Thoracic aorta (tissue), 2 donors: ENCODE data around the gene SPNS1. TPM values are rescaled to one million over a fixed set of nuclear protein-coding genes. Genes with fewer than 3 reads are reported as not detected.
A peak's percentile ranks its signal among the peaks of the same experiment; 100 is the strongest.
"Not testable (repeated sequence)": the region's sequence is repeated elsewhere in the genome, so short reads cannot be mapped to it uniquely, and the experiment has no call there.

ENCODE experiments used
- ATAC-seq: fragments of 150-250 bp; one replicate; pipeline ENCODE4 v1.8.0; 2017; ENCODE audit warnings: low read depth; ENCODE audit not compliant: insufficient number of reproducible peaks, low FRiP score
- DNase-seq: peaks from one replicate; pipeline ENCODE4 v3.0.0-alpha.2; 2020; ENCODE audit warnings: low spot score
- H3K27ac ChIP-seq, 2 donors: fragments of 200-600 bp; sonication (generic); 1 replicate in 1 of 2; 2 replicates in 1 of 2; pipeline ENCODE4 v1.5.1; 2016; ENCODE audit warnings: mild to moderate bottlenecking in 2 of 2, moderate library complexity in 2 of 2
- H3K27me3 ChIP-seq: fragments of 200-600 bp; sonication (generic); replicated peaks from 2 replicates; pipeline ENCODE4 v1.6.0; 2016; ENCODE audit warnings: mild to moderate bottlenecking; ENCODE audit not compliant: insufficient read depth
- H3K36me3 ChIP-seq: fragments of 200-600 bp; sonication (generic); one replicate; pipeline ENCODE4 v1.5.1; 2016
- H3K4me1 ChIP-seq, 2 donors: fragments of 200-600 bp; sonication (generic); 1 replicate in 1 of 2; 2 replicates in 1 of 2; pipeline versions ENCODE4 v1.5.1 to v1.6.0; 2016; ENCODE audit warnings: low read depth in 2 of 2, mild to moderate bottlenecking in 1 of 2; ENCODE audit not compliant: control insufficient read depth in 1 of 2
- H3K4me3 ChIP-seq: fragments of 200-600 bp; sonication (generic); 2 replicates; pipeline ENCODE4 v1.5.1; 2016; ENCODE audit warnings: mild to moderate bottlenecking
- H3K9me3 ChIP-seq: fragments of 200-600 bp; sonication (generic); 2 replicates; pipeline ENCODE4 v1.5.1; 2016
- total RNA-seq, 2 donors: library from RNA; depleted of rRNA; stranded (reverse); fragments of >200 nt; gene quantifications; one replicate each; pipeline versions ENCODE4 v1.1.0 to v1.2.3, GENCODE V29; 2016
- TF ChIP-seq, protein P1 (sequence below): fragments of 200-600 bp; sonication (generic); IDR thresholded peaks from one replicate; pipeline ENCODE4 v1.5.1; 2019; ENCODE audit warnings: antibody characterized with exemption

SPNS1 gene, protein sequence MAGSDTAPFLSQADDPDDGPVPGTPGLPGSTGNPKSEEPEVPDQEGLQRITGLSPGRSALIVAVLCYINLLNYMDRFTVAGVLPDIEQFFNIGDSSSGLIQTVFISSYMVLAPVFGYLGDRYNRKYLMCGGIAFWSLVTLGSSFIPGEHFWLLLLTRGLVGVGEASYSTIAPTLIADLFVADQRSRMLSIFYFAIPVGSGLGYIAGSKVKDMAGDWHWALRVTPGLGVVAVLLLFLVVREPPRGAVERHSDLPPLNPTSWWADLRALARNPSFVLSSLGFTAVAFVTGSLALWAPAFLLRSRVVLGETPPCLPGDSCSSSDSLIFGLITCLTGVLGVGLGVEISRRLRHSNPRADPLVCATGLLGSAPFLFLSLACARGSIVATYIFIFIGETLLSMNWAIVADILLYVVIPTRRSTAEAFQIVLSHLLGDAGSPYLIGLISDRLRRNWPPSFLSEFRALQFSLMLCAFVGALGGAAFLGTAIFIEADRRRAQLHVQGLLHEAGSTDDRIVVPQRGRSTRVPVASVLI
- 10 to 100 TPM; 21.9 to 36.6 TPM for total RNA-seq

DNA sequence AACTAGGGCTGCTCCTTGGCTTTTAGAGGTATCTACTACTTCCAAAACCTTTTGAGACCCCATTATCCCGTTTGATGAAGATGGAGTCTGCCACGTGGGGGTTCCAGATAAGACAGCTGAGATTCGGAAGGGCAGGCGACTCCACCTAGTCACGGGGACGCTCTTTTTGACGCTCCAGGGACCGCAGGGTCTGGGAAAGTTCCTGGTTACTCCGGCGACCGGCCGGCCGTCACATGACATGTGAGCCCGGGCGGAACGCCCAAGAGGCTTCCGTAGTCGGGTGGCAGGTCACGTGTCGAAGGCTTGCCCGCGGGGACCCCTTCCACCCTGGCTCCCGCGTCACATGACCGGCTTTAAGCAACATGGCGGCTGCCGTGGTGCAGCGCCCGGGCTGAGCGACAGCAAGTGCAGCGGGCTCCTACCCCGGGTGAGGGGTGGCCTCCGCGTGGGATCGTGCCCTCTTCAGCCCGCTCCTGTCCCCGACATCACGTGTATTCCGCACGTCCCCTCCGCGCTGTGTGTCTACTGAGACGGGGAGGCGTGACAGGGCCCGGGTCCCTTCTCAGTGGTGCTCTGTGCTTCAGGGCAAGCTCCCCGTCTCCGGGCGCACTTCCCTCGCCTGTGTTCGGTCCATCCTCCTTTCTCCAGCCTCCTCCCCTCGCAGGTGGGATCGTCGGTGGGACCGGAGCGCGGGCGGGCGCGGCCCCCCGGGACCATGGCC lies at the start of gene SPNS1:
SPNS1 (plus strand) TSS at position 342 of the 721 bp plus-strand sequence; CDS start at position 716, 374 bp downstream.
- peaks cover 8 to 12% of the 10 kb centered on the region in 2 donors for H3K4me1 ChIP-seq
- peak within 1 kb of the TSS; percentile 84 for H3K4me3 ChIP-seq
- no peaks in the 10 kb centered on the region for H3K36me3 ChIP-seq
- TF ChIP-seq, protein P1, sequence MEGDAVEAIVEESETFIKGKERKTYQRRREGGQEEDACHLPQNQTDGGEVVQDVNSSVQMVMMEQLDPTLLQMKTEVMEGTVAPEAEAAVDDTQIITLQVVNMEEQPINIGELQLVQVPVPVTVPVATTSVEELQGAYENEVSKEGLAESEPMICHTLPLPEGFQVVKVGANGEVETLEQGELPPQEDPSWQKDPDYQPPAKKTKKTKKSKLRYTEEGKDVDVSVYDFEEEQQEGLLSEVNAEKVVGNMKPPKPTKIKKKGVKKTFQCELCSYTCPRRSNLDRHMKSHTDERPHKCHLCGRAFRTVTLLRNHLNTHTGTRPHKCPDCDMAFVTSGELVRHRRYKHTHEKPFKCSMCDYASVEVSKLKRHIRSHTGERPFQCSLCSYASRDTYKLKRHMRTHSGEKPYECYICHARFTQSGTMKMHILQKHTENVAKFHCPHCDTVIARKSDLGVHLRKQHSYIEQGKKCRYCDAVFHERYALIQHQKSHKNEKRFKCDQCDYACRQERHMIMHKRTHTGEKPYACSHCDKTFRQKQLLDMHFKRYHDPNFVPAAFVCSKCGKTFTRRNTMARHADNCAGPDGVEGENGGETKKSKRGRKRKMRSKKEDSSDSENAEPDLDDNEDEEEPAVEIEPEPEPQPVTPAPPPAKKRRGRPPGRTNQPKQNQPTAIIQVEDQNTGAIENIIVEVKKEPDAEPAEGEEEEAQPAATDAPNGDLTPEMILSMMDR, result no peak
- H3K27ac ChIP-seq, result peak within 1 kb of the TSS; percentile 78 to 79
- peak; percentile 92 for DNase-seq
- peak; percentile 86 for ATAC-seq
- H3K9me3 ChIP-seq, result no peaks in the 10 kb centered on the region
- no peaks in the 10 kb centered on the region for H3K27me3 ChIP-seq

- H3K27me3 ChIP-seq, result no peaks in the 10 kb centered on the region
- H3K4me1 ChIP-seq, result peaks cover 3 to 13% of the 10 kb centered on the region in 2 donors
- peak; percentile 46 for ATAC-seq
- peak; percentile 31 for DNase-seq
- peak overlapping the region; percentile 81 for H3K4me3 ChIP-seq
- TF ChIP-seq, protein P1, result no peak
- no peaks in the 10 kb centered on the region for H3K9me3 ChIP-seq
- no peaks in the 10 kb centered on the region for H3K36me3 ChIP-seq
- H3K27ac ChIP-seq, result peak overlapping the region; percentile 91 to 99
Observed at GRCh38 chr16:28925386-28926228, 49.0 kb upstream of the SPNS1 start.

DNA sequence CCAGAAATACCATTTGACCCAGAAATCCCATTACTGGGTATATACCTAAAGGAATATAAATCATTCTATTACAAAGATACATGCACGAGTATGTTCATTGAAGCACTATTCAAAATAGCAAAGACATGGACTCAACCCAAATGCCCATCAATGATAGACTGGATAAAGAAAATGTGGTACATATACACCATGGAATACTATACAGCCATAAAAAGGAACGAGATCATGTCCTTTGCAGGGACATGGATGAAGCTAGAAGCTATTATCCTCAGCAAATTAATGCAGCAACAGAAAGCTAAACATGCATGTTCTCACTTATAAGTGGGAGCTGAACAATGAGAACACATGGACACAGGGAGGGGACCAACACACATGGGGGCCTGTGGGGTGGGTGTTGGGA lies 48.3 kb upstream of the SPNS1 start:
- not testable (repeated sequence) for ATAC-seq, H3K27me3 ChIP-seq, DNase-seq, H3K9me3 ChIP-seq, H3K36me3 ChIP-seq
- H3K4me3 ChIP-seq, result peak overlapping the region; percentile 81
- peak overlapping the region in 1 of 2 donors; percentile 91 for H3K27ac ChIP-seq
- H3K4me1 ChIP-seq, result peaks cover 3 to 13% of the 10 kb centered on the region in 2 donors

GRCh38 chr16:28927815-28928214 lies 46.8 kb upstream of the SPNS1 start:
- H3K9me3 ChIP-seq, result no peaks in the 10 kb centered on the region
- H3K27ac ChIP-seq, result no peak overlapping the region
- TF ChIP-seq, protein P1, result no peak
- peaks cover 3 to 13% of the 10 kb centered on the region in 2 donors for H3K4me1 ChIP-seq
- no peak for ATAC-seq
- H3K36me3 ChIP-seq, result no peaks in the 10 kb centered on the region
- DNase-seq, result no peak
- H3K4me3 ChIP-seq, result no peak overlapping the region
- H3K27me3 ChIP-seq, result no peaks in the 10 kb centered on the region

GRCh38 chr16:28930203-28930602 lies 44.4 kb upstream of the SPNS1 start:
- Histone ChIP-seq H3K9me3 (no peaks in the 10 kb centered on the region), H3K36me3 (no peaks in the 10 kb centered on the region), H3K27me3 (no peaks in the 10 kb centered on the region), H3K27ac (no peak overlapping the region), H3K4me1 (peaks cover 0 to 6% of the 10 kb centered on the region in 2 donors), H3K4me3 (no peak overlapping the region)
- DNase-seq, result no peak
- TF ChIP-seq, protein P1, result no peak
- no peak for ATAC-seq
